ENCODE results near the gene RBM39.

DNA sequence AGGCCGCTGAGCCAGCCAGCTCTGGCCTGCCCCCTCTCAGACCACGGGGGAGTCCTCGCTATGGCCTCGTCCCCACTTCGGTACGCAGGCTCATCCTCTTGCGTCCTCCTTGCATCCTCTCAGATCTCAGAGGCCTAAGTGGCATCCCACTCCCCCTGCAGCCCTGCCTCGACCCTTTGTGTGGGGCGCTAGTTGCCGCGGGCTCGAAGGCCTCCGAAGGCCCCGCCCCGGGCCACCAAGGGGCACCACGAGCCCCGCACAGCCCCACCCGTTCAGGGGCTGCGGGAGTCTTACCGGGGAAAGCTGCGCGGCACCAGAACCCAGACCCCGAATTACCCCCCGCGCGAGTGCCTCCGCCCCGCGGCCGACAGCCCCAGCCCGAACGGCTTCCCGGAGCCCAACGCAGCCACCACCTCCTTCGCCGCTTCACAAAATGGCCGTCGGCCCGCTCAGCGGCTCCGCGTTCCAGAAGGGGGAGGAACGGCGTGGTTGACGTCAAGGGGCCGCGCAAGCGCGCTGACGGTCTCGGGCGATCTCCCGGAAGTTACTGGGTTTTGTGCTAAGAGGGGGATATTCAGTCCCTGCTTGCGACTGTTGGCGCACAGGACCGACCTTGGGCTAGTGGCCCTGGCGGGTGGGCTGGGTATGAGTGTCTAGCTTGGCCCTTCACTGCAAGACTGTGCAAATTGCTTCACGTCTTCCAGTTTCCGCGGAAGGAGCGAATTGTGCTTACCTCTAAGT lies 77.4 kb downstream of the RBM39 start, which contains the start of the genes CPNE1 and RBM12:
- no peak for TF ChIP-seq SIN3A (IDR thresholded peaks at IDR 0.05; ENCODE audit: borderline replicate concordance, low read depth, low read length)
- TF ChIP-seq, protein P1, sequence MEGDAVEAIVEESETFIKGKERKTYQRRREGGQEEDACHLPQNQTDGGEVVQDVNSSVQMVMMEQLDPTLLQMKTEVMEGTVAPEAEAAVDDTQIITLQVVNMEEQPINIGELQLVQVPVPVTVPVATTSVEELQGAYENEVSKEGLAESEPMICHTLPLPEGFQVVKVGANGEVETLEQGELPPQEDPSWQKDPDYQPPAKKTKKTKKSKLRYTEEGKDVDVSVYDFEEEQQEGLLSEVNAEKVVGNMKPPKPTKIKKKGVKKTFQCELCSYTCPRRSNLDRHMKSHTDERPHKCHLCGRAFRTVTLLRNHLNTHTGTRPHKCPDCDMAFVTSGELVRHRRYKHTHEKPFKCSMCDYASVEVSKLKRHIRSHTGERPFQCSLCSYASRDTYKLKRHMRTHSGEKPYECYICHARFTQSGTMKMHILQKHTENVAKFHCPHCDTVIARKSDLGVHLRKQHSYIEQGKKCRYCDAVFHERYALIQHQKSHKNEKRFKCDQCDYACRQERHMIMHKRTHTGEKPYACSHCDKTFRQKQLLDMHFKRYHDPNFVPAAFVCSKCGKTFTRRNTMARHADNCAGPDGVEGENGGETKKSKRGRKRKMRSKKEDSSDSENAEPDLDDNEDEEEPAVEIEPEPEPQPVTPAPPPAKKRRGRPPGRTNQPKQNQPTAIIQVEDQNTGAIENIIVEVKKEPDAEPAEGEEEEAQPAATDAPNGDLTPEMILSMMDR (IDR thresholded peaks at IDR 0.05) = no peak
- TF ChIP-seq RFX5 (IDR thresholded peaks at IDR 0.05; ENCODE audit: low read length) = no peak
- no peak for TF ChIP-seq EZH2phosphoT487 (IDR thresholded peaks at IDR 0.05; ENCODE audit: borderline replicate concordance, low read depth)
- TF ChIP-seq JUND (IDR thresholded peaks at IDR 0.05) = no peak
- TF ChIP-seq RXRA (IDR thresholded peaks at IDR 0.05; ENCODE audit: borderline replicate concordance, low read depth) = no peak

Measured in SK-N-SH (cell line).